GM19099 (cell line): ENCODE results near the gene TADA3.

Source experiments
- POLR2A ChIP-seq: IDR thresholded peaks from 3 replicates; pipeline ENCODE4 v1.6.1; 2011; ENCODE audit warnings: low read depth; ENCODE audit not compliant: insufficient read length; ENCODE audit errors: extremely low read depth

The TADA3 gene

GRCh38 chr3:9739181-9739580 is 53.1 kb downstream of the TADA3 start:
- TF ChIP-seq POLR2A: no peak

- TF ChIP-seq POLR2A: no peak
These were observed 55.4 kb downstream of the TADA3 start for GRCh38 chr3:9736831-9737230.

- no peak for TF ChIP-seq POLR2A
These were observed 59.5 kb downstream of the TADA3 start for GRCh38 chr3:9732740-9733115.

GRCh38 chr3:9732080-9732739 is 60.1 kb downstream of the TADA3 start:
- TF ChIP-seq POLR2A: no peak

- peak; percentile 84 for TF ChIP-seq POLR2A
These were observed 60.8 kb downstream of the TADA3 start, which contains the start of gene BRPF1 for GRCh38 chr3:9731206-9732079. Gene BRPF1 (plus strand): TSS chr3:9731735. CDS start chr3:9734141, 2,406 bp downstream.

GRCh38 chr3:9730657-9731205 is 61.5 kb downstream of the TADA3 start:
- TF ChIP-seq POLR2A: no peak
